ENCODE data around the gene TDRD3.

DNA sequence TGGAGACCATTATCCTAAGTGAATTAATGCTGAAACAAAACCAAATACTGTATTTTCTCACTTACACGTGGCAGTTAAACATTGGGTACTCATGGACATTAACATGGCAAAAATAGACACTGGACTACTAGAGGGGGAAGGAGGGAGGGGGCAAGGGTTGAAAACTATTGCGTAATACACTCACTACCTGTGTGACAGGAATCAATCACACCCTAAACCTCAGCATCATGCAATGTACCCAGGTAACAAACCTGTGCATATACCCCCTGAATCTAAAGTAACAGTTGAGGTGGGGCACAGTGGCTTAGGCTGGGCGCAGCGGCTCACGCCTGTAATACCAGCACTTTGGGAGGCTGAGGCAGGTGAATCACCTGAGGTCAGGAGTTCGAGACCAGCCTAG is 207.0 kb downstream of the TDRD3 start:
- TF ChIP-seq, protein P1, sequence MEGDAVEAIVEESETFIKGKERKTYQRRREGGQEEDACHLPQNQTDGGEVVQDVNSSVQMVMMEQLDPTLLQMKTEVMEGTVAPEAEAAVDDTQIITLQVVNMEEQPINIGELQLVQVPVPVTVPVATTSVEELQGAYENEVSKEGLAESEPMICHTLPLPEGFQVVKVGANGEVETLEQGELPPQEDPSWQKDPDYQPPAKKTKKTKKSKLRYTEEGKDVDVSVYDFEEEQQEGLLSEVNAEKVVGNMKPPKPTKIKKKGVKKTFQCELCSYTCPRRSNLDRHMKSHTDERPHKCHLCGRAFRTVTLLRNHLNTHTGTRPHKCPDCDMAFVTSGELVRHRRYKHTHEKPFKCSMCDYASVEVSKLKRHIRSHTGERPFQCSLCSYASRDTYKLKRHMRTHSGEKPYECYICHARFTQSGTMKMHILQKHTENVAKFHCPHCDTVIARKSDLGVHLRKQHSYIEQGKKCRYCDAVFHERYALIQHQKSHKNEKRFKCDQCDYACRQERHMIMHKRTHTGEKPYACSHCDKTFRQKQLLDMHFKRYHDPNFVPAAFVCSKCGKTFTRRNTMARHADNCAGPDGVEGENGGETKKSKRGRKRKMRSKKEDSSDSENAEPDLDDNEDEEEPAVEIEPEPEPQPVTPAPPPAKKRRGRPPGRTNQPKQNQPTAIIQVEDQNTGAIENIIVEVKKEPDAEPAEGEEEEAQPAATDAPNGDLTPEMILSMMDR (conservative IDR thresholded peaks at IDR 0.05; ENCODE audit: low read depth, low read length): no peak
- no peak for TF ChIP-seq EZH2 (IDR thresholded peaks at IDR 0.05; ENCODE audit: low read length, unreplicated experiment)
